ENCODE measurements around the gene TGM5.
A peak's percentile ranks its signal among the peaks of the same experiment; 100 is the strongest.

DNA sequence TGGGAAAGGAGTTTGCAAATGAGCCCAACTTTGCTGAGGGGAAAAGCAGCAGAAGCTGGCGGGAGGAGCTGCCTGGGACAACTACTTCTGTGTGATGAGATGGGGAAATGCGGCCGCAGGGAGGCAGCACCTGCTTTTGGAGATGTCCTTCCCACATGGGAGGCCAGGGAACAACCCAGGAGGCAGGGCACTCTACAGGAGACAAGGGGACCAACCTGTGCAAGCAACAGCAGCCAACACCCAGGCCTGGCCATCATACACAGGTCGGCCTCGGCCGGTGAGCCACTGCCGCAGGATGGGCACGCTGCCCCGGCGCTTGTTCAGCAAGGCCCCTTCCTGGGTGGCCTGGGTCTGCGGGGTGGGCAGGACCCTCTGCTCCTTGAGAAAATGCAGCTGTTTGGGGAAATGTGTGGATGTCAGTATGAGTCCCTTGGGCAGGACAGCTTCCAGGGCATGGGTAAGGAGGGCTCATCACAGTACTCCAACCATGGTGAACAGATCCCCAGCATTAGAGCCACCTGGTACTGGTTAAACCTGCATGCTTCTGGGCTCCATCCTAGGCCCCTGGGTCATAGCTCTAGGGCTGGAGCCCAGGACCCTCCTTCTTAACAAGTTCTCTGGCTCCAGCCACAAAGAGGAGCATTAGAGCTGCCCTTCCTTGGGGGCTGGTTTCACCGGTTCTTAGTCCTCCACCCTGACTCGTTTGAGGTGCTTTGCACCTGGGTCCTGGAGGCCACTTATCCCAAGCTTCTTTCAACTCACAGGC lies 57.5 kb downstream of the TGM5 start:
- TF ChIP-seq, protein P1, sequence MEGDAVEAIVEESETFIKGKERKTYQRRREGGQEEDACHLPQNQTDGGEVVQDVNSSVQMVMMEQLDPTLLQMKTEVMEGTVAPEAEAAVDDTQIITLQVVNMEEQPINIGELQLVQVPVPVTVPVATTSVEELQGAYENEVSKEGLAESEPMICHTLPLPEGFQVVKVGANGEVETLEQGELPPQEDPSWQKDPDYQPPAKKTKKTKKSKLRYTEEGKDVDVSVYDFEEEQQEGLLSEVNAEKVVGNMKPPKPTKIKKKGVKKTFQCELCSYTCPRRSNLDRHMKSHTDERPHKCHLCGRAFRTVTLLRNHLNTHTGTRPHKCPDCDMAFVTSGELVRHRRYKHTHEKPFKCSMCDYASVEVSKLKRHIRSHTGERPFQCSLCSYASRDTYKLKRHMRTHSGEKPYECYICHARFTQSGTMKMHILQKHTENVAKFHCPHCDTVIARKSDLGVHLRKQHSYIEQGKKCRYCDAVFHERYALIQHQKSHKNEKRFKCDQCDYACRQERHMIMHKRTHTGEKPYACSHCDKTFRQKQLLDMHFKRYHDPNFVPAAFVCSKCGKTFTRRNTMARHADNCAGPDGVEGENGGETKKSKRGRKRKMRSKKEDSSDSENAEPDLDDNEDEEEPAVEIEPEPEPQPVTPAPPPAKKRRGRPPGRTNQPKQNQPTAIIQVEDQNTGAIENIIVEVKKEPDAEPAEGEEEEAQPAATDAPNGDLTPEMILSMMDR (conservative IDR thresholded peaks at IDR 0.05), result 0 out of 2 replicates have a peak, but pooled peaks have one; percentile 21
- no peak for TF ChIP-seq EZH2 (IDR thresholded peaks at IDR 0.05; ENCODE audit: low read depth)

Data from PC-9 (cell line).